ENCODE measurements around the gene DLX4.

DNA sequence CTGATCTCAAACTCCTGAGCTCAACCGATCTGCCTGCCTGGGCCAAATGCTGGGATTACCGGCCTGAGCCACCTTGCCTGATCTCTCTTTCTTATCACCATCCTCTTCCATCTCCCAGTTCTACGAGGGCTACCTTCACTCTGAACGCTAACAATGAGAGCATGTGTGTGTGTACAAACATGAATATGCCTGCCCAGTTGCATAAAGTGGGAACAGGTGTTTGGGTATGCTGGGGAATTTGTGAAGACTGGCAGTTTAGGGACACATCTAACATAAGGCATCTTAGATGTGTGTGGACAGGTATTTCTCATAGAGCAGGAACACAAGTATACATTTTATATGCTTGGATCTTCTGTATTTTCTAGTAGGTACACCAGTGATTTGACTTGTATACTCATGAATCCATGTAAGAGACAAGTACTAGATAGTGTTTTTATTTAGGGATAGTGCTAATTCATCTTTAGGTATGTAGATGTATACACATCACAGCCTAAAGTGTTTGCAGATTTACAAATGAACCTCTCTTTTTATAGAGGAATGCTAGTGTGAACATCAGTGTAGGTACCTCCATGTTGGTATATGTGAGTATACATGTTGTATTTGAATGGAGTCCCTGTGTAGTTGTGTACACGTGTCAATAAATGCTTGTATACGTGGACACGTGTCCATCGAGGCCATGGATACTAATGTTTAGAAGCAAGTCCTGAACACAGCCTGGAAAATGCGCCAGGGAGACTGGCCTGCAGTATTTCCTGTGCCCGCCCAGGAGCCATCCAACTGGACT, 1.2 kb upstream of the DLX4 start:
- TF ChIP-seq, protein P1, sequence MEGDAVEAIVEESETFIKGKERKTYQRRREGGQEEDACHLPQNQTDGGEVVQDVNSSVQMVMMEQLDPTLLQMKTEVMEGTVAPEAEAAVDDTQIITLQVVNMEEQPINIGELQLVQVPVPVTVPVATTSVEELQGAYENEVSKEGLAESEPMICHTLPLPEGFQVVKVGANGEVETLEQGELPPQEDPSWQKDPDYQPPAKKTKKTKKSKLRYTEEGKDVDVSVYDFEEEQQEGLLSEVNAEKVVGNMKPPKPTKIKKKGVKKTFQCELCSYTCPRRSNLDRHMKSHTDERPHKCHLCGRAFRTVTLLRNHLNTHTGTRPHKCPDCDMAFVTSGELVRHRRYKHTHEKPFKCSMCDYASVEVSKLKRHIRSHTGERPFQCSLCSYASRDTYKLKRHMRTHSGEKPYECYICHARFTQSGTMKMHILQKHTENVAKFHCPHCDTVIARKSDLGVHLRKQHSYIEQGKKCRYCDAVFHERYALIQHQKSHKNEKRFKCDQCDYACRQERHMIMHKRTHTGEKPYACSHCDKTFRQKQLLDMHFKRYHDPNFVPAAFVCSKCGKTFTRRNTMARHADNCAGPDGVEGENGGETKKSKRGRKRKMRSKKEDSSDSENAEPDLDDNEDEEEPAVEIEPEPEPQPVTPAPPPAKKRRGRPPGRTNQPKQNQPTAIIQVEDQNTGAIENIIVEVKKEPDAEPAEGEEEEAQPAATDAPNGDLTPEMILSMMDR (IDR thresholded peaks at IDR 0.05) = no peak
- no peak for TF ChIP-seq SIN3A (IDR thresholded peaks at IDR 0.05; ENCODE audit: borderline replicate concordance, insufficient read depth, low read depth, low read length)
- TF ChIP-seq POLR2AphosphoS5 (IDR thresholded peaks at IDR 0.05; ENCODE audit: low read depth, low read length) = no peak

Data from Panc1 (cell line).